ENCODE measurements around the gene SDF4.

SDF4 gene

DNA sequence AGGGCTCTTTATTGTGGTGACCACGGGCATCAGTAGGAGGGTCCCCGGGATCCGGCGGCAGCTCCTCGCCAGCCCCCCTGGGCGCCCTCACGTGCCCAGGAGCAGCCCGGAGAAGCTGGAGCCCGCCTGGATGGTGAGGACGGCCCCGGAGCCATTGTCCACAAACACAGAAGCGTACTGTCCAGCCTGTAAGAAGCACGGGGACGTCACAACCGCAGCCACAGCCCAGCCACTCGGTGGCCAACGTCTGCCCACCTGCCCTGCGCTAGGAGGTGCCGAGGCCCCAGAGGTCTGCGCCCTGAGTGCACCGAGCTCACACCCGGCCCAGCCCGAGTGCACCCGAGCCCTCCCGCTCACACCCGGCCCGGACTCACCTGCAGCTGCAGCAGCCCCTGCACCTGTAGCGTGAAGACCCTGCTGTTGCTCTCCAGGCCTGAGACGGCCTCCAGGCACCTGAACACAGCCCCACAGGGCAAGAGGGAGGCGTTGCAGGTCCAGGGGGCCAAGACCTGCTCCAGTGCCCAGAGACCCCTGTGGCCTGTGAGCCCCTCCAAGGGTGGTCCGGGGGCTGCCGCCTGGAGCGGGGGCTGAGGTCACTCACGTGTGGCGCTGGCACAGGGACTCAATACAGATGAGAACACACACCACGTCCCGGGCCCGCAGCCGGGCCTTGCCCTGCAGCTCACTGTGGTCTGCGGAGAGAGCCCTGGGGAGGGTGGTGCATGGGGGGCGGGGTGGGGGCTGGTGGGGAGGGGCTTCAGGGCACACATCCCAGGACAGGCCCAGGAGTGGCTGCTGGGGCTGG is 10.9 kb upstream of the SDF4 start:
- no peak for DNase-seq

DNA sequence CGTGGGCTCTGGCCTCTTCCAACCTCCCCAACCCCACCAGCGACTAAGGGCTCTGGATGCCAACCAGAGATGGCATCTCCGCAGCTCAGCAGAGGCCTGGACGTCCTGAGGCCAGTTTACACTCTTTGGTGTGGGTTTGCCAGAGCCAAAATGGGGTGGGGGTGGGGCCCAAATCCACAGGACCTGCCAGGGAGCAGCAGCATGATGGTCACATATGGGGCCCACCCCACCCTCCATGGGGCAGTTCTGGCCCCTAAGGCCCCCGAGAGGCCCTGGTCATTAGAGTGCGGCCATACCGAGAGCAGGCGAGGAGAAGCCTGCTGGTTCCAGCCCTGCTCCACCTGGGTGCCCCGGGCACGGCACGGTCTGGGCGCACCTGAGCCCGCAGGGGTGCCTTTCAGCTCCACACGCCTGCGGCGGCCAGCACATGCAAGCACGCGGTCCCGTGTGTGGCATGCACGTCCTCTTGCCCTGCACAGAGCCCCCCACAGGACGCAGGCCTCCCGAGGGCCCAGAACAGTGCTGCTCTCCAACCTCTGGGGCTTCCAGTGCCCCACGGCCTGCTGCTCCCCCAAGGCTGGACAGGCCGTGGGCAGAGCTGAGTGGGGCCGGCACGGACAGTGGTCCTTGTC is 9.9 kb upstream of the SDF4 start:
- DNase-seq = no peak

DNA sequence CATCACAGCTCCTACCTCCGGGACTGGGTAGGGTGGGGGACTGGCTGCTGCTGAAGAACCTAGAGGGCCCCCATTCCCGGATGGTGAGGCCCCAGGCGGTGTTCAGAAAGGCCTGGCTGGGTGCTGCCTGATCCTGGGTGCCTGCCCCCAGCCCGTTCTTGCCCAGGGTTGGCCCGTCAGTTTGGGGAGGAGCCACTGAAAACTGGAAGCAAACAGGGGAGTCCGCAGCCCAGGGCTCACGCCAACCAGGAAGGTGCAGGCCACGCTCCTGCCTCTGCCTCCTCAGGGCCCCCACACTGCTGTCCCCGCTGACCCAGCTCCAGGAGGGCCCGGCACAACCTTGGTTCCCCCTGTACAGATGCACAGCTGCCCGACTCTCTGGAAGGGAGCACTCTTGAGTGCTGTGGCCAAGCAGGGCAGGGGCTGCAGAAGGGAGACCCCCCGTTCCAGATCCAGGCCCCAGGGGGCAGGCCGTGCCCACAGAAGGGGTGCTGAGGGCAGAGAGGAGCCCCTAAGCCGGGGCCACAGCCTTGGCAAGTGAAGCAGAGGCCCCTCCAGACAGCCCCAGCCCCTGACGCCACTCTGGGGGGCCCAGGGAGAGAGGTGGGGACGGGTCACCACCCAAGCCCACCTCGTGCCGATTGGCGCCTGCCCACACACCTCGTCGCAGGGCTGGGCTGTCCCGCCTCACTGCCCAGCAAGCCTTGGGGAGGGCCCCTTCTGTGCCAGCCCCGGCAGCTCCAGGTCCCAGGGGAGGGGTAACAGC is 9.2 kb upstream of the SDF4 start:
- DNase-seq = no peak

DNA sequence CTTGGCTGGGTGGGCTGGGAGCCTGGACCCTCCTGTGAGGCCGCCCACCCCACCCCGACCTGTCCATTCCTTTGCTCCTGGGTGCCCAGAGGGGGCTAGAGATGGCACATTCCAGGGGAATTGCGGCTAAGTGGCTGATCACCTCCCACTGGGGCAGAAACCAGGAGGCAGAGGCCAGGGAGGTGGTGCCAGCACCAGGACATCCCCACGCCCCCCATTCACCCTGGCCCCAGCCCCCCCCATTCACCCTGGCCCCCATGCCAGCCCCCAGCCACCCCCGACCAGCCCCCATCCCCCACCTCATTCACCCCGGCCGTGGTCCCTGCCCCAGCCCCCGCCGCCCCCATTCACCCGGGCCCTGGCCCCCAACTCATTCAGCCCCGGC is 8.5 kb upstream of the SDF4 start:
- DNase-seq = no peak

DNA sequence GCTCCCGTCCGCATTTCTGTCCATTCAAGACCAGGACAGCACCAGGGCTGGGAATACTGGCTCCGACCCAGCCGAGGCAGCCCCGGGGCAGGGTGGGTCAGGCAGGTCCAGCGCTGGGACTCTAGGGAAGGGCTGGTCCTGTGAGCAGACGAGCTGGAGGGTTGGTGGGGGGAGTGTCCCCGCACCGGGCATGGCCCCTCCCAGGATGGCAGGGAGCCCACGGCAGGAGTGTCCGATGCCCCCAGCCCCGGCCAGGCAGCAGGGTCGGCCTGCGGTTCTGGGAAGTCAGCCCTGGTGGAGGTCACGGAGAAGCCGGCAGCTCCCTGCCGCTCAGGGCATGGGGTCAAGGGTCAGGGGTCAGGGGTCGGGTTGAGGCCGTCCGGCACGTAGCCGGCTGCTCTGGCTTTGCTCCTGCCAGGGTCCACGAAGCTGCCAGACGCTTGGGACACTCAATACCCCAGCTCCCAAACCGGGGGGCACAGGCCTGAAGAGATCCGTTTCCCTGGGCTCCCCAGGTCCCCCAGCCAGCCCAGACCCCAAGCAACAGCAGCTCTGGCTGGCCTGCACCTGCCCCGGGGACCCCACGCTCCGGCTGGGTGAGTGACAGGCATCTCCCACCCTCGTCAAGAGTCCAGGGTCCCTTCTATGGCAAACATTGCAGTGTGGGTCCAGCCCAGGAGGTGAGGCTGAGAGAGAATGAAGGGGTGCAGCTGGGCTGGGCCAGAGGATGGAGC is 8.0 kb upstream of the SDF4 start:
- no peak for DNase-seq

- no peak for DNase-seq
These were observed 7.4 kb upstream of the SDF4 start for GRCh38 chr1:1239227-1239613.

- DNase-seq = no peak
These were observed 6.9 kb upstream of the SDF4 start for GRCh38 chr1:1238702-1239178.

- DNase-seq = peak in 2 of 56 donors; percentile 13 to 47
These were observed 6.3 kb upstream of the SDF4 start for GRCh38 chr1:1237874-1238701.

GRCh38 chr1:1236945-1237873 is 5.4 kb upstream of the SDF4 start:
- no peak for DNase-seq

DNA sequence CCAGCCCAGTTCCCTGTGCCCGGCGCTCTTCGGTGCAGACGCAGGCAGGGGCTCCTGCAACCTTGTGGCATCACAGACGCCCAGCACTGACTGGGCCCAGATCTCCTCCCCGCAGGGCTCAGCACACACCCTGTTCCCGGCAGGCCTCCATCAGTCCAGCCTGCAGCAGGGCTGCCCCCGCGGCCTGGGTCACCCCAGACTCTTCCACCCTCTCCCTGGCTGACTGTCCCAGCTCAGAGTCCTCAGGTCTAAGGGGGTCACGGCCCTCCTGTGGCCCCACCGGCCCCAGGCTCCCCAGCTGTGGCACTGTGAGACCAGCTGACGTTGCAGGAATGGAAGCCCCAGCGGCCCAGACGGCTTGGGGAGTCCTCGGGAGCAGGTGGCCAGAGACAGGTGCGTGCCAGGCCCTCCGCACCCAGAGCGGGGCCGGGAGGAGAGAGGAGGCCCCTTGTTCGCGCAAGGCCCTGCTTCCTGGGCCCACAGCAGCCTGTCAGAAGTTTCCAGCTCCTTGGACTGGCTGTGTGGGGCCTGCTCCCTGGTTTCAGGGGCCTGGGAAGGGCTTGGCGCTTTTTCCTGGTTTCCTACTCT is 4.5 kb upstream of the SDF4 start:
- no peak for DNase-seq

- no peak for DNase-seq
These were observed 3.4 kb upstream of the SDF4 start for GRCh38 chr1:1235016-1235744.

DNA sequence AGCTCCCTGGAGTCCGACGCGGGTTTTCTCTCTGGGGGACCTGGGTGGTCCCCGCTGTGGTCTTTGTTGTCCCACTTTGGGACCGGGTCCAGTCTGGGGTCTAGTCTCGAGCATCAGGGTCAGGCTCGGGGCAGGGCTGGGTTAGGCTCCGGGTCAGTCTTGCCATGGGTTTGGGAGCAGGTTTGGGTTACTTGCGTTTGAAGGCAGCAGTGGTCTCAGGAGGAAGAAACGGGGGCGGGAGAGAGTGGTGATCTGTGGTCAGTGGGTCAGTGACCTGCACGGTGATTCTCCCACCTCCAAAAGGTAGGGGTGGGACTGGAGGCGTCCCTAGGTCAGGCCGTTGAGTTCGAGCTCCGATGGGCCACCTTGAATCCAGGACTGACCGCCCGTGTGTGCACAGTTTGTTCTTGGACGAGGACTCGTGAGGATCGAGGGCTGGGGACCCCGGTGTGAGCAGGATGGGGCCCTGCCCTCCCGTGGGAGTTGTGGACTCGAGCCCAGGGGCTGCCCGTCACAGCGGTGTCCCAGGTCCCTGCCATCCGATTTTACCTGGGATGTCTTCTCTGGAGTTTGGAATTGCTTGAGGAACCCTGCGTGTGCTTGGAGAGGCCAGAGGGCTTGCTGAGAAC is 2.5 kb upstream of the SDF4 start:
- no peak for DNase-seq

DNA sequence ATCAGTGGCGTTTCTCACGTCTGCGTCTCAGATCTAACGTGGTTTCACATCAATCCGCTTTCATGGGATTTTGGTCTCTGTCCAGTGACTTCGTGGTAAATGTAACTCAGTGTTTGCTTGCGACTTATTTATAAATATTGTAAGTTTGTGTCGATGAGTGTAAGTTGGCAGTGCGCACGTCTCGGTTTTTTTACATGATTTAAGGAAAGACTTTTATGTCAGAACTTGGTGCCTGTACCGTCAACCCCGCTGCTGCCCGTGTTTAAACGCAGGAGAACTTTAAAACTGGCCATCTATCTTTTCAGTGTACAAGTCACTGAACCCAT is 1.7 kb upstream of the SDF4 start:
- DNase-seq = no peak

- DNase-seq = peak in 1 of 56 donors; percentile 43
These were observed 1.2 kb upstream of the SDF4 start for GRCh38 chr1:1232796-1233566.

GRCh38 chr1:1232208-1232795 is 501 bp upstream of the SDF4 start, which contains the start of gene B3GALT6:
Gene B3GALT6 (plus strand): TSS chr1:1232237. CDS start chr1:1232279, 42 bp downstream.
- peak in 3 of 56 donors; percentile 40 to 68 (median 66) for DNase-seq

- DNase-seq = no peak
These were observed 973 bp downstream of the SDF4 start for GRCh38 chr1:1230656-1231399.

All from amygdala (tissue), 56 donors.